ENCODE measurements around the gene ZBTB4.

DNA sequence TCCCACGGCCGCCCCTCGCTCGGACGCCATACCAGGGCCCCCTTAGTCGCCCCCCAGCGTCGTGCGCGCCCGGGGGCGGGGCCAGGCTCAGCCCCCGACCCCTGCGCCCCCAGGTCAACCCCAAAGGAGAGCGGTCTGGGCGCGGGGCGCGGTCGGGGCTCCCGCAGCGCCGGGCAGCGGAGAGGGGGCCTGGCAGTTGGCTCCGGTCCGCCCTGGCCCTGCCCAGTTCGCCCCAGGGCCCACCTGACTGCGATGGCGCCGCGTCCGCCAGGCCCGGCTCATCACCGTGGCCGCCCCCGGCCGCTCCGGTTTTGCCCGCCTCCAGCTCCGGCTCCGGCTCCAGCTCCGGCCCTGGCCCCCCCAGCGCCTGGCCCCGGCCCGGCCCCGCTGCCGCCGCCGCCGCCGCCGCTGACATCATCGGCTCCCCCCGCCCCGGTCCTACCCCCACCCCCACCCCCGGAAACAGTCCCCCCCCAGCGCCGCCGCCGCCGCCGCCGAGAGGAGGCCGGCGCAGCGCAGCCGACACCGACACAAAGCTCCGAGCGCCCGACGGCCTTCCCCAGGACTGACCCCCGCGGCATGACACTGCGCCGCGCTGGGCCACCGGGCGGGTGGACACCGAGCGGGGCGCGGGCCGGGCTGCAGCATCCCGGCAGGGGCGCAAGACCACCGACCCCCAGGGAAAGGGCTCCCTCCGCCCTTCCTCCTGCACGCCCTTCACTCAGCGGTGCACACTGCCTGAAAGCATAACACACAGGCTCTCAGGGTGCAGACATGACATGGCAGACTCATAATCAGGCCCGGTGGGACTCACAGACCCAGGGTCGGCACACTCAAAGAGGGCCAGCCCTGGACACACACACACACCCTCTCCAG, at the start of gene ZBTB4:
- TF ChIP-seq, protein P1, sequence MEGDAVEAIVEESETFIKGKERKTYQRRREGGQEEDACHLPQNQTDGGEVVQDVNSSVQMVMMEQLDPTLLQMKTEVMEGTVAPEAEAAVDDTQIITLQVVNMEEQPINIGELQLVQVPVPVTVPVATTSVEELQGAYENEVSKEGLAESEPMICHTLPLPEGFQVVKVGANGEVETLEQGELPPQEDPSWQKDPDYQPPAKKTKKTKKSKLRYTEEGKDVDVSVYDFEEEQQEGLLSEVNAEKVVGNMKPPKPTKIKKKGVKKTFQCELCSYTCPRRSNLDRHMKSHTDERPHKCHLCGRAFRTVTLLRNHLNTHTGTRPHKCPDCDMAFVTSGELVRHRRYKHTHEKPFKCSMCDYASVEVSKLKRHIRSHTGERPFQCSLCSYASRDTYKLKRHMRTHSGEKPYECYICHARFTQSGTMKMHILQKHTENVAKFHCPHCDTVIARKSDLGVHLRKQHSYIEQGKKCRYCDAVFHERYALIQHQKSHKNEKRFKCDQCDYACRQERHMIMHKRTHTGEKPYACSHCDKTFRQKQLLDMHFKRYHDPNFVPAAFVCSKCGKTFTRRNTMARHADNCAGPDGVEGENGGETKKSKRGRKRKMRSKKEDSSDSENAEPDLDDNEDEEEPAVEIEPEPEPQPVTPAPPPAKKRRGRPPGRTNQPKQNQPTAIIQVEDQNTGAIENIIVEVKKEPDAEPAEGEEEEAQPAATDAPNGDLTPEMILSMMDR (conservative IDR thresholded peaks at IDR 0.05 in 1 of 2, IDR thresholded peaks at IDR 0.05 in 1 of 2; ENCODE audit: extremely low read depth in 1 of 2, insufficient read depth in 1 of 2, low read depth in 1 of 2, low read length in 2 of 2) = no peak
- no peak for TF ChIP-seq EZH2 (IDR thresholded peaks at IDR 0.05; ENCODE audit: borderline replicate concordance, low read length)
